Activated CD8-positive, alpha-beta T cell treated with anti-CD3 and anti-CD28 coated beads for 36 hours (primary cell): ENCODE results near the gene GDF15. TPM values are rescaled to one million over a fixed set of nuclear protein-coding genes. Genes with fewer than 3 reads are reported as not detected.
A peak's percentile ranks its signal among the peaks of the same experiment; 100 is the strongest.

Source experiments
- ATAC-seq: fragments of 200-7000 bp; cut with Tn5 transposase; one replicate; pipeline ENCODE4 v1.10.0; 2021; ENCODE audit warnings: mild to moderate bottlenecking, moderate library complexity
- CTCF ChIA-PET: fragments of 350-600 bp; sonication (Branson Sonifier 250); formaldehyde crosslinking; loops from one replicate; lab custom pipeline; 2021; ENCODE audit warnings: antibody characterized with exemption; lab: Charles Lee
- POLR2A ChIA-PET: fragments of 350-600 bp; sonication (Branson Sonifier 250); formaldehyde crosslinking; loops from one replicate; lab custom pipeline; 2021; ENCODE audit warnings: antibody characterized with exemption; lab: Charles Lee
- DNase-seq: peaks from one replicate; pipeline ENCODE4 v3.0.0-alpha.2; 2020
- H3K27ac Mint-ChIP-seq: one replicate; pipeline ENCODE4 v1.8.0; 2021; ENCODE audit warnings: mild to moderate bottlenecking, mixed read lengths
- H3K27me3 Mint-ChIP-seq: one replicate; pipeline ENCODE4 v1.8.0; 2021; ENCODE audit warnings: mixed read lengths
- H3K36me3 Mint-ChIP-seq: one replicate; pipeline ENCODE4 v1.8.0; 2021; ENCODE audit warnings: low read depth, mixed read lengths
- H3K4me1 Mint-ChIP-seq: one replicate; pipeline ENCODE4 v1.8.0; 2021; ENCODE audit warnings: low read depth, mixed read lengths
- H3K4me3 Mint-ChIP-seq: one replicate; pipeline ENCODE4 v1.8.0; 2021; ENCODE audit warnings: mild to moderate bottlenecking, moderate library complexity, mixed read lengths
- H3K9me3 Mint-ChIP-seq: one replicate; pipeline ENCODE4 v1.8.0; 2021; ENCODE audit warnings: mixed read lengths
- intact Hi-C: fragments of 100-400 bp; cut with micrococcal nuclease; formaldehyde crosslinking; loops from one replicate; pipeline ENCODE4 v1.10.0; 2022
- total RNA-seq, 2 experiments: library from RNA; stranded (reverse); gene quantifications; one replicate each; pipeline ENCODE4 v1.2.3, GENCODE V29; 2021
- TF ChIP-seq, protein P1 (sequence below): fragments of 200-600 bp; IDR thresholded peaks from one replicate; pipeline ENCODE4 v1.8.0; 2022; ENCODE audit warnings: antibody characterized with exemption, mild to moderate bottlenecking

GDF15 gene
- total RNA-seq, 2 experiments from 2014 or later: not detected

DNA sequence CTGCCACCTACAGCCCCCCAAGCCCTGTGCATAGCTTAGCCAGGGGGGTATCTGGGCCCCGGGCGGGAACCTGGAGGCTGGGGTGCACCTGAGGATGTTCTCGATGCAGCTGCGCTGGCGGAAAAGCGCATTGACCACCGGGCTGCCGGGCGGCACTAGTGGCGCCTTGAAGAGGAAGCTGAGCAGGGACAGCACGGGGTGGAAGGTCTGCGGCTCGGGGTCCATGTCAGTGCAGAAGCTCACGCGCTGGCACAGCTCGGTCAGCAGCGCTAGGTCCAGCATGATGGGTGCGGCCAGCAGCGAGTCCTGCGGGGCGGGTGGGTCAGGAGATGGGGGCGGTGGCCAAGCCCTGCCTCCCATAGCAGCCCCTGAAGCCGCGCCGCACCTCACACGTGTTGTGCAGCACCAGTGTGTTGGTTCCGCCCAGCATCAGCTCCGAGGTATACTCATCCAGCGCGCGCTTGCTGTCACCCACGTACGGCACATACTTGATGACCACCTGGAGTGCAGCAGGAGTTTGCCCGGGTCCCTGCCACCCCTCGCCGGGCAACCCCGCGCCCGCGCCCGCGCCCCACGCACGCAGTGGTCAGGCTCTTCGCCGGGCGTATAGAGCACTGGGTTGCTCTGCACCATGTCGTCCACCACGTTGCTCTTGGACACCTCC lies 49.4 kb downstream of the GDF15 start:
- Mint-ChIP-seq H3K27me3 (no peaks in the 10 kb centered on the region), H3K4me3 (no peak overlapping the region), H3K4me1 (peaks cover 17% of the 10 kb centered on the region), H3K36me3 (peaks cover 16% of the 10 kb centered on the region), H3K9me3 (no peaks in the 10 kb centered on the region), H3K27ac (no peak overlapping the region)
- TF ChIP-seq, protein P1, sequence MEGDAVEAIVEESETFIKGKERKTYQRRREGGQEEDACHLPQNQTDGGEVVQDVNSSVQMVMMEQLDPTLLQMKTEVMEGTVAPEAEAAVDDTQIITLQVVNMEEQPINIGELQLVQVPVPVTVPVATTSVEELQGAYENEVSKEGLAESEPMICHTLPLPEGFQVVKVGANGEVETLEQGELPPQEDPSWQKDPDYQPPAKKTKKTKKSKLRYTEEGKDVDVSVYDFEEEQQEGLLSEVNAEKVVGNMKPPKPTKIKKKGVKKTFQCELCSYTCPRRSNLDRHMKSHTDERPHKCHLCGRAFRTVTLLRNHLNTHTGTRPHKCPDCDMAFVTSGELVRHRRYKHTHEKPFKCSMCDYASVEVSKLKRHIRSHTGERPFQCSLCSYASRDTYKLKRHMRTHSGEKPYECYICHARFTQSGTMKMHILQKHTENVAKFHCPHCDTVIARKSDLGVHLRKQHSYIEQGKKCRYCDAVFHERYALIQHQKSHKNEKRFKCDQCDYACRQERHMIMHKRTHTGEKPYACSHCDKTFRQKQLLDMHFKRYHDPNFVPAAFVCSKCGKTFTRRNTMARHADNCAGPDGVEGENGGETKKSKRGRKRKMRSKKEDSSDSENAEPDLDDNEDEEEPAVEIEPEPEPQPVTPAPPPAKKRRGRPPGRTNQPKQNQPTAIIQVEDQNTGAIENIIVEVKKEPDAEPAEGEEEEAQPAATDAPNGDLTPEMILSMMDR: no peak
- DNase-seq: no peak
- ChIA-PET POLR2A (interaction anchor here (2.3 to 6.8 kb wide), 2 partner anchors 8 to 15 kb away, joined by 6 to 81 read pairs; partner anchors contain the start of gene SSBP4), CTCF (interaction anchor here (1.0 to 1.6 kb wide), 3 partner anchors 14 to 17 kb away, joined by 3 to 4 read pairs (median 4); no protein-coding TSS in a partner anchor)
- no peak for ATAC-seq
- intact Hi-C loops: no loop called here

DNA sequence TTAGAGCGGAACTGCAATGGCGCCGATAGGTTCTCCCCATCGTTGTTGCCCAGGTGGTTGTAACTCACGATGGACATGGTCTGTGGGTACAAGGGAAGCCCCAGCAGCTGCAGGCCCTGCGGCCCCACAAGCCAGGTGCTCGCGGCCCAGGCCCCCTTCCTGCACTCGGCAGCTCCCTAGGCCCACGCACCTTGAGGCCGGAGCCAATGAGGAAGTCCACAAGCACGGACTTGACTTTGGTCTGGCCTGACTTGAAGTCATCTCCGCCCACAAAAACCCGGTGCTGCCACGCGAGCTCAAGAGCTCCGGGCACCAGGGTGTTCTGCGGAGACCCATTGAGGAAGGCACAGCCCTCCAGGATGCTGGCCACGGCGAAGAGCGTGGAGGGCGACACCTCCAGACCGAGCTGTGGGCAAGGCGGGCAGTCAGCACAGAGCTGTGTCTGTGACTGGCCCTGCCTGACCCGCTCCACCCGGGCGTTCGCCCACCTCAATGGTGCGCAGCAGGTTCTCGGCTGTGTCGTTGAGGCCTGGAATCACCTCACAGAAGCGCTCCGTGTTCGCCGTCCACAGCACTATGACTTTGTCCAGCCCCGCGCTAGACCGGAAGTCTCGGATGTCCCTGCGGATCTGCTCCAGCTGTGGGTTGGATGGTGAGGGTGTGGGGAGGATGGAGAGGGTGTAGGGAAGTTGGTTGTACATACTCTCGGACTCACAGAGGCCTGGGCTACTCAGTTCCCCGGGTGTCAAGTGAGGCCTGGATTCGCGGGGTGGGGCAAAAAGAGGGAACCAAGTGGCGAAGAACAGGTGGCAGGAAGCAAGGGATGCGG lies 50.1 kb downstream of the GDF15 start:
- H3K9me3 Mint-ChIP-seq: no peaks in the 10 kb centered on the region
- DNase-seq (no peak), ATAC-seq (no peak)
- CTCF ChIA-PET: interaction anchor here (1.6 kb wide), 1 partner anchor 16 kb away, joined by 4 read pairs; no protein-coding TSS in a partner anchor
- peaks cover 16% of the 10 kb centered on the region for H3K4me1 Mint-ChIP-seq
- peak overlapping the region; percentile 25 for H3K27ac Mint-ChIP-seq
- no peaks in the 10 kb centered on the region for H3K27me3 Mint-ChIP-seq
- H3K4me3 Mint-ChIP-seq: peak overlapping the region; percentile 72
- POLR2A ChIA-PET: interaction anchor here (2.3 to 6.8 kb wide), 2 partner anchors 9 to 16 kb away, joined by 6 to 81 read pairs; partner anchors contain the start of gene SSBP4
- intact Hi-C loops: no loop called here
- peaks cover 16% of the 10 kb centered on the region for H3K36me3 Mint-ChIP-seq
- TF ChIP-seq, protein P1: no peak

DNA sequence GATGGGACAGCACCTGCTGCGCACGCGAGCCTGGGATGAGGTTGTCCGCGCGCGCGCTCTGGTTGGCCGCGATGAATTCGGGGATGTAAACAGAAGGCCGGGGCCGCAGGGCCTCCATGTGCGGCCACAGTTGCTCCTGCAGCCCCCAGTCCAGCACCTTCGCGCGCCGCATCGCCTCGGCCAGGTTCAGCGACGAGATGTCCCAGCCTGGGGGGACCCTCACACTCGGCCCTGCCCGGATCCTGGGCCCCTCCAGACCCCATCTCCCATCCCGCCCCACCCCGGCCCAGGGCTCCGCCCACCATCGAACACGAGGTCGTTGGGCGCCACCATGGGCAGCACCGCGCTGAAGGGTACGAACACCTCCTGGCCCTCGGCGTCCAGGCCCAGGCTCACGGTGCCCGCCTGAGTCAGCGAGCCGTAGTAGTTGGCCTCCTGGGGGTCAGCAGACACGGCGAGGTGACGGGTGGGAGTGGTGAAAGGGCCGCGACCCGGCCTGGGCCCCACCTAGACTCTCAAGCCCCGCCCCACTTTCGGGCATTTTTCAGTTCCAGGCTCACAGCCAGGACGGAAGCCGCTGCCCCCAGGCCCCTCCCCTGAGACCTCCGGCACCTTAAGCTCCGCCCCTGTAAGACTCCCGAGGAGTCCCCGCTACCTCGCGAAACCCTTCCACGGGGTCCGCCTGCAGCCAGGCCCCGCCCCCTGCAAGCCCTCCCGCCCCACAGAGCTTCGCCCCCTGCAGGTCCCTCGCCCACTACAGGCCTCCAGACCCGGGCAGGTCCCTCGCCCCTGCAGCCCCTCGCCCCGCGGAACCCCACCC lies 50.9 kb downstream of the GDF15 start:
- peaks cover 16% of the 10 kb centered on the region for H3K36me3 Mint-ChIP-seq
- no peaks in the 10 kb centered on the region for H3K9me3 Mint-ChIP-seq
- ATAC-seq: peak; percentile 84
- DNase-seq: peak; percentile 93
- POLR2A ChIA-PET: interaction anchor here (0.6 to 6.8 kb wide), 3 partner anchors 10 to 136 kb away, joined by 3 to 81 read pairs (median 6); partner anchors contain the start of gene SSBP4
- no peaks in the 10 kb centered on the region for H3K27me3 Mint-ChIP-seq
- CTCF ChIA-PET: interaction anchor here (0.7 kb wide), 1 partner anchor 14 kb away, joined by 3 read pairs; no protein-coding TSS in a partner anchor
- H3K27ac Mint-ChIP-seq: peak overlapping the region; percentile 25
- intact Hi-C loops: no loop called here
- peak overlapping the region; percentile 72 for H3K4me3 Mint-ChIP-seq
- H3K4me1 Mint-ChIP-seq: peaks cover 23% of the 10 kb centered on the region
- TF ChIP-seq, protein P1: no peak

DNA sequence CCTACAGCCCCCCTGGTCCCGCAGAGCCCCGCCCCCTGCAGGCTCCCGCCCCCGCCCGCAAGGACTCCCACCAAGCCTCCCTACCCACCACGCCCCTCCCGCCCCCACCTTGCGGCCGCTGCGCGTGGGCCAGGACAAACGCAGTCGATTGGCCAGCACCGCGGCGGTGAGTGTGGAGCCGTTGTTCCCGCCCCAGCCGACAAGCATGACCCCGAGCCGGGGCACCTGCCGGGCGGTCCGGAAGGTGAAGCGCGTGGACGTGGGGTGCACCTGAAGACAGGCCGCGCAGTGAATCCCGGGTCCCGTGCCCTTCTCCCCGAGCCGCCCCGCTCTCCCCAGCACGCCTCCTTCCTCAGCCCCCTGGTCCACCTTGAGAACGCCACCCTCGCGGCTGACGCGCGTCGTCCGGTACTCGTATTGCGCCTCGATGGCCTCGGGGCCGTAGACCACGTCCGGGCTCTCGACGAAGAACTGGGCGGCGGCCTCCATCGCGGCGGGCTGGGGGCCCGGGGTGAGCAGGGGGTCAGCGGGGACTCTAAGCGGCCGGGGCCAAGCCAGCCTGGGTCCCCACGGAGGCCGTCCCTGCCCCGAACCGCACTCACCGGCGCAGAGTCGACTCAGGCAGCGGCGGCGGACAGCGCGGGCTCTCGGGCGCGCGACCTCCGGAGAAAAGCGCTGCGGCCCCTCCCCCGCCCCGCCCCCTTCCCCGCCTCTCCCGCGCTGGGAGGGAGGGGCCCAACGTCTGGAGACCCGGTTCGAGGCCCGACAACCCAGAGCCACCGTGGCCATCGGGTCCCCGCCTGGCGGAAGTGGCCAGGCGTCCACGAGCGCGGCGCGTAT lies 51.8 kb downstream of the GDF15 start, which contains the start of gene ISYNA1:
Gene ISYNA1, minus strand, starts transcription at position 643 of the 840 bp plus-strand sequence. Its CDS starts 154 bp downstream, at position 489.
- TF ChIP-seq, protein P1: no peak
- Mint-ChIP-seq H3K4me1 (peaks cover 27% of the 10 kb centered on the region), H3K4me3 (peak within 1 kb of the TSS; percentile 72), H3K27me3 (no peaks in the 10 kb centered on the region), H3K27ac (no peak within 1 kb of the TSS), H3K36me3 (peaks cover 20% of the 10 kb centered on the region), H3K9me3 (peaks cover 3% of the 10 kb centered on the region)
- ChIA-PET POLR2A (interaction anchor here (0.6 to 6.8 kb wide), 3 partner anchors 11 to 135 kb away, joined by 3 to 81 read pairs (median 6); partner anchors contain the start of gene SSBP4), CTCF (interaction anchor here (0.7 to 3.4 kb wide), 2 partner anchors 13 kb away, joined by 3 to 23 read pairs; no protein-coding TSS in a partner anchor)
- peak; percentile 70 for DNase-seq
- intact Hi-C loops: no loop called here
- ATAC-seq: peak; percentile 34
